IPS DF 6.9 (cell line): ENCODE data around the gene LIMS2.
A peak's percentile ranks its signal among the peaks of the same experiment; 100 is the strongest.

Experiments
- DNase-seq: peaks from one replicate; pipeline ENCODE4 v3.0.0-alpha.2; 2013; ENCODE audit warnings: low read depth, low spot score
- H3K27ac ChIP-seq: one replicate; pipeline ENCODE4 v1.5.1; 2013; ENCODE audit warnings: low read length, control low read depth
- H3K27me3 ChIP-seq: 2 replicates; pipeline ENCODE4 v1.6.1; 2013; ENCODE audit warnings: mild to moderate bottlenecking, low read length; ENCODE audit not compliant: control insufficient read depth, insufficient read depth
- H3K36me3 ChIP-seq: 2 replicates; pipeline ENCODE4 v1.6.1; 2013; ENCODE audit warnings: low read length; ENCODE audit not compliant: control insufficient read depth, insufficient read depth
- H3K4me1 ChIP-seq: 2 replicates; pipeline ENCODE4 v1.6.1; 2013; ENCODE audit warnings: low read length; ENCODE audit not compliant: control insufficient read depth, insufficient read depth
- H3K4me3 ChIP-seq: 2 replicates; pipeline ENCODE4 v1.5.1; 2013; ENCODE audit warnings: mild to moderate bottlenecking, low read length
- H3K9me3 ChIP-seq: 2 replicates; pipeline ENCODE4 v1.6.1; 2013; ENCODE audit warnings: low read length, inconsistent platforms; ENCODE audit not compliant: control insufficient read depth, insufficient read depth
- WGBS: extraction: QIAGEN DNeasy Blood & Tissue Kit; methylation state at CpG from one replicate; pipeline ENCODE4 v1.1.7; 2013; ENCODE audit warnings: mixed read lengths, missing lambda C conversion rate; ENCODE audit not compliant: insufficient read length, insufficient coverage; 5-methylcytosine and 5-hydroxymethylcytosine counted together

The LIMS2 gene

GRCh38 chr2:127673291-127674069 lies 1.9 kb downstream of the LIMS2 start:
- no CpG with 5 or more reads among the region's 17 CpGs for WGBS
- no peak overlapping the region for H3K4me3 ChIP-seq
- H3K9me3 ChIP-seq, result no peaks in the 10 kb centered on the region
- peaks cover 15% of the 10 kb centered on the region; the same call in 1 of the 2 replicates for H3K27me3 ChIP-seq
- H3K36me3 ChIP-seq, result no peaks in the 10 kb centered on the region
- DNase-seq, result no peak
- H3K4me1 ChIP-seq, result peaks cover 6% of the 10 kb centered on the region; the same call in 1 of the 2 replicates
- H3K27ac ChIP-seq, result no peak overlapping the region

- Histone ChIP-seq H3K9me3 (no peaks in the 10 kb centered on the region), H3K27ac (no peak overlapping the region), H3K4me3 (no peak overlapping the region), H3K36me3 (no peaks in the 10 kb centered on the region), H3K4me1 (peaks cover 6% of the 10 kb centered on the region; the same call in 1 of the 2 replicates), H3K27me3 (peaks cover 15% of the 10 kb centered on the region; the same call in 1 of the 2 replicates)
- no peak for DNase-seq
- WGBS, result no CpG with 5 or more reads among the region's 20 CpGs
Observed at GRCh38 chr2:127672341-127673224, 2.7 kb downstream of the LIMS2 start.

GRCh38 chr2:127671557-127672302 lies 3.6 kb downstream of the LIMS2 start:
- no peaks in the 10 kb centered on the region for H3K36me3 ChIP-seq
- H3K4me3 ChIP-seq, result no peak overlapping the region
- H3K27me3 ChIP-seq, result peaks cover 14% of the 10 kb centered on the region; the same call in 1 of the 2 replicates
- no peaks in the 10 kb centered on the region for H3K9me3 ChIP-seq
- H3K27ac ChIP-seq, result no peak overlapping the region
- no CpG with 5 or more reads among the region's 14 CpGs for WGBS
- H3K4me1 ChIP-seq, result peaks cover 6% of the 10 kb centered on the region; the same call in 1 of the 2 replicates
- DNase-seq, result no peak

- H3K36me3 ChIP-seq, result no peaks in the 10 kb centered on the region
- no peak for DNase-seq
- H3K4me1 ChIP-seq, result peaks cover 4% of the 10 kb centered on the region; the same call in 1 of the 2 replicates
- H3K9me3 ChIP-seq, result no peaks in the 10 kb centered on the region
- peaks cover 9% of the 10 kb centered on the region; the same call in 1 of the 2 replicates for H3K27me3 ChIP-seq
- H3K4me3 ChIP-seq, result no peak overlapping the region
- WGBS, result no CpG with 5 or more reads among the region's 5 CpGs
- no peak overlapping the region for H3K27ac ChIP-seq
Observed at GRCh38 chr2:127670957-127671290, 4.4 kb downstream of the LIMS2 start.

- no peaks in the 10 kb centered on the region for H3K36me3 ChIP-seq
- no CpG with 5 or more reads among the region's 10 CpGs for WGBS
- H3K4me1 ChIP-seq, result peaks cover 3% of the 10 kb centered on the region; the same call in 1 of the 2 replicates
- H3K9me3 ChIP-seq, result no peaks in the 10 kb centered on the region
- no peak for DNase-seq
- H3K27me3 ChIP-seq, result peaks cover 8% of the 10 kb centered on the region; the same call in 1 of the 2 replicates
- no peak overlapping the region for H3K27ac ChIP-seq
- no peak overlapping the region for H3K4me3 ChIP-seq
Observed at GRCh38 chr2:127670055-127670956, 5.0 kb downstream of the LIMS2 start.

- Histone ChIP-seq H3K36me3 (no peaks in the 10 kb centered on the region), H3K27me3 (peaks cover 7% of the 10 kb centered on the region; the same call in 1 of the 2 replicates), H3K27ac (no peak overlapping the region), H3K9me3 (no peaks in the 10 kb centered on the region), H3K4me3 (no peak overlapping the region), H3K4me1 (no peaks in the 10 kb centered on the region; the same call in 1 of the 2 replicates)
- DNase-seq, result no peak
- WGBS, result no CpG with 5 or more reads among the region's 7 CpGs
Observed at GRCh38 chr2:127669056-127669455, 6.3 kb downstream of the LIMS2 start.

DNA sequence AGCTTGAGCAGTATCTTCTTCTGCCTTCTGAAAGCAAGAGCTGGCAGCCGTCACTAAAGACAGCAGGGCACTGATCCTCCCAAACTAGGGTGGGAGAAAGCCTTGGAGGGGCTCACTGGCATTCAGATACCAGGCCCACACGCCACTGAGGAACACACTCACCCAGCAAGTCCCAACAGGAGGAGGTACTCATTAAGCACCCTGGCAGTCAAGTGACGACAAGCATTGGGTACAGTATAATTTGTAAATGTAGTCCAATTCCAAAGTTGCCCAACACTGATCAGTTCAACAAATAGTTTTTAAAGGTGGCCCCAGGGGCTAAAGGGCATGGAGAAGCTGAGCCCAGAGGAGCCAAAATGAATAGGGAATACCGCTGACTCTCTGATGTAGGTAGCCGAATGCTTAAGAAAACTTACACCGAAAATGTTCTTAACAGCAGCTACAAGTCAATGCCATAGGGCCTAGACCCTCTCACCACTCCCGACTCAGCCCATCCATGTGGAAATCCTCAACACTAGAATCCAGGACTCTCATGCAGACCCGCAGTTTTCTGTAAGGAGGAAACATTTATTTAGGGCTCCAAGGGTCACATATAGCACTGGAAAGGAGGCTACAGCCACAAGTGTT lies 9.9 kb downstream of the LIMS2 start:
- WGBS, result no CpG with 5 or more reads among the region's 8 CpGs
- H3K27ac ChIP-seq, result no peak overlapping the region
- H3K36me3 ChIP-seq, result no peaks in the 10 kb centered on the region
- H3K27me3 ChIP-seq, result peaks cover 11% of the 10 kb centered on the region
- no peaks in the 10 kb centered on the region for H3K9me3 ChIP-seq
- H3K4me3 ChIP-seq, result no peak overlapping the region
- H3K4me1 ChIP-seq, result no peaks in the 10 kb centered on the region
- DNase-seq, result no peak

DNA sequence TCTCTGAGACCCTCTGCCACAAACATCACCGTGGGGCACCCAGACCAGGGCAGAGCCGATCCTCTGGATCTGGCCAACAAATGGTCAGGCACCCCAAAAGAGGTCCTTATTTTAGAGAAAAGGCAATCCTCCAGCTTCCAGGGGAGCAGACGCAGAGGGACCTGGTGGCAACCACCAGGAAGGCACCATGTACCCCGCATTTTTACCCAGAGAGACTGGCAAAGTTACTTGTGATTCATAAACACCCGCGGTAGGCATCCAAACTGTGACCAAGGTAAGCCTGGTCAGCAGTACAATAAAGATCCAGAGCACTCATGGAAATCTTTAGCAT lies 10.5 kb downstream of the LIMS2 start:
- WGBS, result no CpG with 5 or more reads among the region's 6 CpGs
- no peak overlapping the region for H3K4me3 ChIP-seq

DNA sequence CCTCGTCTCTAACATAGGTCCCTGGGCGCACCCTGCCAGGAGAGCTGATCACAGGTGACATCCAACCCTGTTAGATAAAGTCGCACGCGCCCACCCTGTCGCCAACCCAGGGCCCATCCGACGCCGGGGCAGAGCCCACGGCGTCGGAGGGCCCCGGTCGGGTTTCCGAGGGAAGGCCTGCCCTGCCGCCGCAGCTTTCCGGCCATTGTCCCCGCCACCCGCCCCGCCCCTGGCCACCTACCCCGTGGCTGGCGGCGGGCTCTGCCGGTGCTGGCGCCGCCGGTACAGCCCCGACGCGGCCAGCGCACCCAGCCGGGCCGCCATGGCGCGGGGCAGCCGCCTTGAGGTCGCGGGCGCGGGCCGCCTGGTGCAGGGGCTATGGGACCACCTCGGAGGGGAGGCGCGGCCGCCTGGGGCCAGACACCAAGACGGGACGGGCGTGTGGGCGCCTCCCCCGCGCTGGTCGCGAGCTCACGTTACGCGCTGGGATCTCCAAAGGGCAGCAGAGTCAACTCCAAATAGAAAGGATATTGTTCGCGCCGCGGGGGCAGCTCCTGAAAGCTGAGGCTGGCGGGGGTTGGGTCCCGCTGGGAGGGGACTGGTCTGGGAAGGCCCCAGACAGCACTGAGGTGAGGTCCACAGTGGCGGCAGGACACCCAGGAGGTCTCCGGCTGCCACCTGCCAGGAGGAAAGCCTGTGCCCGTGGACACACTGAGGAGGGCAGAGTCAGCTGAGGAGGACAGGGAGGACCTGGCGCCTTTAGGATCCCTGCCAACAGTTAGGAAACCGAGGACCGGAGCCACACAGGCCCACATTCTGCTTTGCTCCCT lies 11.1 kb downstream of the LIMS2 start:
- peak overlapping the region; percentile 50; the same call in 1 of the 2 replicates for H3K4me3 ChIP-seq
- no peaks in the 10 kb centered on the region for H3K4me1 ChIP-seq
- H3K9me3 ChIP-seq, result no peaks in the 10 kb centered on the region
- H3K27me3 ChIP-seq, result peaks cover 11% of the 10 kb centered on the region
- H3K36me3 ChIP-seq, result no peaks in the 10 kb centered on the region
- no peak for DNase-seq
- no peak overlapping the region for H3K27ac ChIP-seq
- WGBS, result no CpG with 5 or more reads among the region's 69 CpGs

More for the DNA sequence above, 10.5 kb downstream of the LIMS2 start:
- Histone ChIP-seq H3K9me3 (no peaks in the 10 kb centered on the region), H3K4me1 (no peaks in the 10 kb centered on the region), H3K27me3 (peaks cover 11% of the 10 kb centered on the region), H3K36me3 (no peaks in the 10 kb centered on the region), H3K27ac (no peak overlapping the region)
- DNase-seq, result no peak
